ENCODE results near the gene CYLD. TPM values are rescaled to one million over a fixed set of nuclear protein-coding genes. Genes with fewer than 3 reads are reported as not detected.

Gene CYLD
- total and polyA plus RNA-seq, 2 of the 4 experiments (the other 2 are of a cell fraction): 16.2 to 37.3 TPM

DNA sequence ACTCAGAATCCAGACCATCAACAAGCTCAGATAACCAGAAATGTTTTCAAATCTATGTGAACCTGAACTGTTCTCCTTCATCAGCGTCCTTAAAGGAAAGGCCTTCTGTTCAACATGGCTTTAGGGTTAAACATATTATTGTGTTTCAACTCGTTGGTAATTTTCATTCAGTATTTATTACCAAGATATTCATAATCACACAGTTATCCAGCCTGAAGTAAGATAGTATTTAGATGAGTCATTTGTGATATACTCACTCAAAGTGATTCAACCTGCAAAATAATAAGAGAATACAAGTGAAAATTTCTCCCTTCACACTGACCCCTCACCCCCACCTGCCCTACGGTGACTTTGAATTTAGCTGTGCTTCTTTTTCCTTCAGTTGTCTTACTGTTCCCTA, 3.0 kb downstream of the CYLD start:
- Histone ChIP-seq H3K9ac (ENCODE audit: low read depth, low read length) (no peak overlapping the region), H3K23ac (ENCODE audit: low read depth, low read length) (0 out of 2 replicates have a peak overlapping the region, but pooled peaks have one; percentile 63), H2AK5ac (ENCODE audit: low read depth, low read length) (no peak overlapping the region), H4K20me1 (ENCODE audit: insufficient read depth, low read length) (no peaks in the 10 kb centered on the region), H2AK9ac (replicated peaks; ENCODE audit: low read depth, low read length, poor library complexity) (no peak overlapping the region), H3K27me3 (ENCODE audit: control insufficient read depth, insufficient read depth, low read length) (no peaks in the 10 kb centered on the region), H2BK5ac (ENCODE audit: low read depth, low read length, poor library complexity, severe bottlenecking) (peak overlapping the region; percentile 69), H3K79me1 (ENCODE audit: low read depth in 1 of 2, low read length in 2 of 2) (peaks cover 18 to 21% of the 10 kb centered on the region in 2 experiments; a peak in 3 of 4 replicates), H2BK15ac (ENCODE audit: low read depth, low read length) (no peak overlapping the region), H3K4me1 (ENCODE audit: control insufficient read depth, insufficient read depth, low read length) (peaks cover 9% of the 10 kb centered on the region), H3K9me3 (ENCODE audit: control insufficient read depth, insufficient read depth, low read length) (no peaks in the 10 kb centered on the region), H3K14ac (replicated peaks; ENCODE audit: low read depth, low read length) (no peak overlapping the region), H3K56ac (ENCODE audit: extremely low read depth, insufficient read depth, low read length) (no peak overlapping the region), H3K18ac (ENCODE audit: low read depth, low read length) (no peak overlapping the region), H2AFZ (replicated peaks; ENCODE audit: low read length, poor library complexity) (no peak overlapping the region), H2BK20ac (ENCODE audit: low read depth, low read length) (no peak overlapping the region), H3K4me3 (ENCODE audit: insufficient read depth, low read depth, low read length) (no peak overlapping the region), H2BK120ac (ENCODE audit: low read depth, low read length) (no peak overlapping the region), H4K8ac (ENCODE audit: low read depth in 2 of 2, low read length in 2 of 2) (no peak overlapping the region), H3K36me3 (ENCODE audit: control insufficient read depth, insufficient read depth, low read length) (peaks cover 6% of the 10 kb centered on the region), H3K27ac (ENCODE audit: insufficient read depth, low read length) (no peak overlapping the region), H3K4ac (ENCODE audit: low read depth, low read length) (no peak overlapping the region), H3K9me1 (ENCODE audit: insufficient read depth, low read length) (no peaks in the 10 kb centered on the region; the same call in 1 of the 2 replicates), H4K91ac (ENCODE audit: insufficient read depth, low read depth, low read length) (no peak overlapping the region), H4K5ac (ENCODE audit: low read depth, low read length) (no peak overlapping the region), H3K4me2 (ENCODE audit: low read depth, low read length) (peak overlapping the region; percentile 75; the same call in 1 of the 2 replicates)
- ATAC-seq (ENCODE audit: low read depth) (no peak), DNase-seq (peak; percentile 55)
- CTCF ChIA-PET: interaction anchor here (0.7 to 1.1 kb wide), 2 partner anchors 57 to 534 kb away, joined by 5 to 6 read pairs; no protein-coding TSS in a partner anchor
- intact Hi-C loops (cut with micrococcal nuclease) (loop anchor here (5.0 to 10.0 kb wide), 4 partner anchors 42 to 590 kb away; partner anchors contain the start of gene TENT4B), in situ Hi-C loops (cut with MboI; ENCODE audit: low sequenced_read_pairs) (no loop called here), dilution Hi-C loops (cut with HindIII; ENCODE audit: low sequenced_read_pairs, unreplicated experiment) (no loop called here)
- BruUV-seq (replicated peaks): no TSS peak
- WGBS, 2 experiments (ENCODE audit: extremely low coverage in 2 of 2, insufficient read length in 1 of 2): no CpG with 5 or more reads among the region's 3 CpGs
- TF ChIP-seq FOS (IDR thresholded peaks at IDR 0.05; ENCODE audit: low read depth, low read length) (peak; percentile 67), MAFK (IDR thresholded peaks at IDR 0.05; ENCODE audit: low read depth, low read length) (no peak)
- POLR2A ChIA-PET (ENCODE audit: unreplicated experiment): no interaction called here

All from IMR-90 (cell line).